Fibroblast of lung (primary cell): ENCODE data around the gene UBA5. TPM values are rescaled to one million over a fixed set of nuclear protein-coding genes. Genes with fewer than 3 reads are reported as not detected.

Source experiments
- DNase-seq, 2 donors: peaks; one replicate each; pipeline versions ENCODE4 v3.0.0 to v3.0.0-alpha.2; 2010; ENCODE audit warnings: low read depth in 2 of 2
- H2AFZ ChIP-seq: 2 replicates; pipeline ENCODE4 v1.5.1; 2012; ENCODE audit warnings: low read length, control low read depth, inconsistent platforms
- H3K27ac ChIP-seq: 2 replicates; pipeline ENCODE4 v1.5.1; 2011; ENCODE audit warnings: low read length, control low read depth; ENCODE audit not compliant: insufficient read depth
- H3K27me3 ChIP-seq: 2 replicates; pipeline ENCODE4 v1.5.1; 2011; ENCODE audit warnings: mild to moderate bottlenecking, low read length; ENCODE audit not compliant: control insufficient read depth, insufficient read depth
- H3K36me3 ChIP-seq: 2 replicates; pipeline ENCODE4 v1.5.1; 2011; ENCODE audit warnings: low read length; ENCODE audit not compliant: control insufficient read depth, insufficient read depth
- H3K4me1 ChIP-seq: 2 replicates; pipeline ENCODE4 v1.5.1; 2011; ENCODE audit warnings: low read length; ENCODE audit not compliant: control insufficient read depth, insufficient read depth; ENCODE audit errors: extremely low read depth
- H3K4me2 ChIP-seq: 2 replicates; pipeline ENCODE4 v1.5.1; 2011; ENCODE audit warnings: low read length, control low read depth; ENCODE audit not compliant: insufficient read depth; ENCODE audit errors: extremely low read depth
- H3K4me3 ChIP-seq, 4 experiments: fragments of 200-600 bp in 1 of 4; sonication (generic) in 1 of 4; replicated peaks in 1 of 4; 2 replicates each; pipeline ENCODE4 v1.5.1; 2011 to 2016; ENCODE audit warnings: low read length in 4 of 4, low read depth in 3 of 4, mild to moderate bottlenecking in 3 of 4, control low read depth in 2 of 4, inconsistent platforms in 1 of 4, mixed read lengths in 1 of 4; ENCODE audit not compliant: insufficient read depth in 1 of 4; ENCODE audit errors: control extremely low read depth in 1 of 4
- H3K79me2 ChIP-seq: 2 replicates; pipeline ENCODE4 v1.5.1; 2012; ENCODE audit warnings: mild to moderate bottlenecking, low read length, inconsistent platforms; ENCODE audit not compliant: control insufficient read depth, insufficient read depth
- H3K9ac ChIP-seq: 2 replicates; pipeline ENCODE4 v1.5.1; 2011; ENCODE audit warnings: mild to moderate bottlenecking, low read length, control low read depth; ENCODE audit not compliant: insufficient read depth
- H3K9me3 ChIP-seq: 2 replicates; pipeline ENCODE4 v1.5.1; 2012; ENCODE audit warnings: low read depth, low read length; ENCODE audit not compliant: control insufficient read depth, insufficient read depth
- H4K20me1 ChIP-seq: 2 replicates; pipeline ENCODE4 v1.5.1; 2011; ENCODE audit warnings: low read length; ENCODE audit not compliant: control insufficient read depth, insufficient read depth; ENCODE audit errors: extremely low read depth
- EZH2 ChIP-seq: IDR thresholded peaks from 2 replicates; pipeline ENCODE4 v1.5.1; 2012; ENCODE audit warnings: low read length, control low read depth, mild to moderate bottlenecking; ENCODE audit errors: missing control alignments
- polyA plus RNA-seq, 2 donors: library from polyadenylated mRNA; depleted of rRNA in 1 of 2; stranded (reverse) in 1 of 2; unstranded in 1 of 2; fragments of >200 nt; gene quantifications; 2 replicates each; pipeline ENCODE4 v1.2.1, GENCODE V29; 2011 to 2012; ENCODE audit warnings: missing spikeins in 1 of 2
- total RNA-seq: library from RNA; depleted of rRNA; stranded (reverse); fragments of >200 nt; gene quantifications from 2 replicates; pipeline ENCODE4 v1.2.1, GENCODE V29; 2014
- TF ChIP-seq, protein P1 (sequence below), 2 donors: IDR thresholded peaks in 1 of 2; conservative IDR thresholded peaks in 1 of 2; 1 replicate in 1 of 2; 2 replicates in 1 of 2; pipeline ENCODE4 v1.5.1; 2011 to 2012; ENCODE audit warnings: low read length in 2 of 2, control low read depth in 1 of 2, inconsistent platforms in 1 of 2, low read depth in 1 of 2, mild to moderate bottlenecking in 1 of 2

UBA5 gene
- total and polyA plus RNA-seq, 2 donors (not counting 1 experiment from before 2014, with no cell fraction given), result 43.6 to 47.5 TPM

DNA sequence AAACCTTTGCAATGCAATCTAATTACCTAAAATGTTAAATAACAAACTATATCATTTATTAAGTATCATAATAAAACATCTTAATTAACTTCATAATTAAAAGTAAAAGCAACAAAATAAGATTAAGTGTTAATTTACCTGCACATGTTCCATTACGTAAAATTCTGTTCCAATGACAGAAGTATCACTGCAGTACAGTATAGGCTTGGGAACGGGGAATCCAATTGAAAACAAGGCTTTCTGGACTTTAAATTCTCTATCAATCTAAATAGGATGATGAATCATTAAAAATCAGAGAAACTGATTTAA lies 17.6 kb upstream of the UBA5 start:
- Histone ChIP-seq H3K79me2 (no peaks in the 10 kb centered on the region), H3K9me3 (no peaks in the 10 kb centered on the region), H3K27me3 (no peaks in the 10 kb centered on the region), H3K9ac (no peak overlapping the region), H3K4me3 (no peak overlapping the region), H4K20me1 (no peaks in the 10 kb centered on the region), H3K4me1 (peaks cover under 1% of the 10 kb centered on the region), H3K36me3 (peaks cover 4% of the 10 kb centered on the region), H2AFZ (no peak overlapping the region), H3K27ac (no peak overlapping the region), H3K4me2 (no peak overlapping the region)
- no peak for DNase-seq
- TF ChIP-seq, protein P1, sequence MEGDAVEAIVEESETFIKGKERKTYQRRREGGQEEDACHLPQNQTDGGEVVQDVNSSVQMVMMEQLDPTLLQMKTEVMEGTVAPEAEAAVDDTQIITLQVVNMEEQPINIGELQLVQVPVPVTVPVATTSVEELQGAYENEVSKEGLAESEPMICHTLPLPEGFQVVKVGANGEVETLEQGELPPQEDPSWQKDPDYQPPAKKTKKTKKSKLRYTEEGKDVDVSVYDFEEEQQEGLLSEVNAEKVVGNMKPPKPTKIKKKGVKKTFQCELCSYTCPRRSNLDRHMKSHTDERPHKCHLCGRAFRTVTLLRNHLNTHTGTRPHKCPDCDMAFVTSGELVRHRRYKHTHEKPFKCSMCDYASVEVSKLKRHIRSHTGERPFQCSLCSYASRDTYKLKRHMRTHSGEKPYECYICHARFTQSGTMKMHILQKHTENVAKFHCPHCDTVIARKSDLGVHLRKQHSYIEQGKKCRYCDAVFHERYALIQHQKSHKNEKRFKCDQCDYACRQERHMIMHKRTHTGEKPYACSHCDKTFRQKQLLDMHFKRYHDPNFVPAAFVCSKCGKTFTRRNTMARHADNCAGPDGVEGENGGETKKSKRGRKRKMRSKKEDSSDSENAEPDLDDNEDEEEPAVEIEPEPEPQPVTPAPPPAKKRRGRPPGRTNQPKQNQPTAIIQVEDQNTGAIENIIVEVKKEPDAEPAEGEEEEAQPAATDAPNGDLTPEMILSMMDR (conservative IDR thresholded peaks at IDR 0.05 in 1 of 2, IDR thresholded peaks at IDR 0.05 in 1 of 2; ENCODE audit: low read depth in 1 of 2, low read length in 2 of 2), result no peak
- TF ChIP-seq EZH2, result no peak

DNA sequence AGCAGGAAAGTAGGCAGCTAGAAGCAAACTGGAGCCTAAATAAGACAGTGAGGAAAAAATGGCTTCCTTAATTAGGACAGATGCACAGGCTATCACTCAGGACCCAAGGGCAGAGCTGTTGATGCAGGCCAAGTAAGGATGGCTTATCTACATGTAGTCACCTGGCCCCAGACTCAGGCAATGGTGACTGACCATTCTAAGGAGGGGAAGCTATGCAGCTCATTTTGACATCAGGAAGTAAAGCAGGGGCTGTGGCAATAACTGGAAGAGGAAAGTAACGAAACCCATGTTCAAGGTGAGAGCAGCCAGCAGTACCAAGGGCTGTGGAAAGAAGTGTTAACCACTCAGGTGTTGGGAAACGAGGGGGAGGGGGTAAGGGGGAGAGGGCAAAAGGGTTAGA lies 16.8 kb upstream of the UBA5 start:
- H3K79me2 ChIP-seq, result no peaks in the 10 kb centered on the region
- H3K4me2 ChIP-seq, result no peak overlapping the region
- TF ChIP-seq EZH2, result no peak
- TF ChIP-seq, protein P1 (conservative IDR thresholded peaks at IDR 0.05 in 1 of 2, IDR thresholded peaks at IDR 0.05 in 1 of 2; ENCODE audit: low read depth in 1 of 2, low read length in 2 of 2), result no peak
- no peak overlapping the region for H3K4me3 ChIP-seq
- H3K9me3 ChIP-seq, result no peaks in the 10 kb centered on the region
- DNase-seq, result no peak
- H3K4me1 ChIP-seq, result no peaks in the 10 kb centered on the region
- peaks cover 4% of the 10 kb centered on the region for H3K36me3 ChIP-seq
- H2AFZ ChIP-seq, result no peak overlapping the region
- no peaks in the 10 kb centered on the region for H3K27me3 ChIP-seq
- H3K27ac ChIP-seq, result no peak overlapping the region
- H3K9ac ChIP-seq, result no peak overlapping the region
- H4K20me1 ChIP-seq, result no peaks in the 10 kb centered on the region

DNA sequence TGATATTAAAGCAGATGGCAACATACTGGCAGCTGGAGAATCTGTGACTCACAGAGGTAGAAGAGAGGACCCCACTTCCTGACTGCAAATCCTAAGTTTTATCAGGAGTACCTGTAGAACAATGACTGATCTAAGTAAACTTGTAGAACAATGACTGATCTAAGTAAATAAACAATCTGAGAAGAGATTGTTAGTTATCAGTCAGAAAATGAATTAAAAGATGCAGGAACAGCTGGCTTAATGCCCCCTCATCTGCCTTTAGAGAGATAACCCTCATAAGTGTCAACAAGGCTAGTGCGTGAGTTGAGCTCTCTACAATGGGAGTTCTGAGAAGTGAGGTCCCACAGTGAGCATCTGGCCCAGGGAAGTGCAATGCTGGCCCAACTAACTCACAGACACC lies 15.1 kb upstream of the UBA5 start:
- Histone ChIP-seq H2AFZ (no peak overlapping the region), H3K4me3 (no peak overlapping the region), H3K36me3 (no peaks in the 10 kb centered on the region), H3K4me1 (no peaks in the 10 kb centered on the region), H3K79me2 (no peaks in the 10 kb centered on the region), H3K4me2 (no peak overlapping the region), H3K27ac (no peak overlapping the region), H3K9ac (no peak overlapping the region), H3K9me3 (no peaks in the 10 kb centered on the region), H3K27me3 (no peaks in the 10 kb centered on the region), H4K20me1 (no peaks in the 10 kb centered on the region)
- no peak for TF ChIP-seq EZH2
- TF ChIP-seq, protein P1 (conservative IDR thresholded peaks at IDR 0.05 in 1 of 2, IDR thresholded peaks at IDR 0.05 in 1 of 2; ENCODE audit: low read depth in 1 of 2, low read length in 2 of 2), result no peak
- DNase-seq, result no peak
